ENCODE results near the gene TMEM43. TPM values are rescaled to one million over a fixed set of nuclear protein-coding genes. Genes with fewer than 3 reads are reported as not detected.

TMEM43 gene
- total and polyA plus RNA-seq, 2 of the 8 experiments (the other 6 are each of a cell fraction or from before 2014, with no cell fraction given), result 27.0 to 33.7 TPM

GRCh38 chr3:14096742-14097141 lies 28.1 kb upstream of the TMEM43 start (continued):
- TF ChIP-seq CHD7 (IDR thresholded peaks at IDR 0.05; ENCODE audit: insufficient replicate concordance, low read length), result no peak
- no peak for TF ChIP-seq SIRT6 (IDR thresholded peaks at IDR 0.05; ENCODE audit: low read length)
- no peak for TF ChIP-seq POLR2A (IDR thresholded peaks at IDR 0.05; ENCODE audit: control extremely low read depth in 1 of 2, low read depth in 2 of 2, low read length in 2 of 2)
- no peak for TF ChIP-seq PHF8 (conservative IDR thresholded peaks at IDR 0.05; ENCODE audit: low read depth, low read length)
- no peak for TF ChIP-seq TAF7 (optimal IDR thresholded peaks at IDR 0.05; ENCODE audit: borderline replicate concordance, low read depth, low read length)
- TF ChIP-seq CEBPB (IDR thresholded peaks at IDR 0.05; ENCODE audit: low read depth, low read length), result no peak
- TF ChIP-seq CREB1 (IDR thresholded peaks at IDR 0.05), result no peak
- TF ChIP-seq ATF2 (IDR thresholded peaks at IDR 0.05; ENCODE audit: low read length), result no peak
- TF ChIP-seq MAFK (IDR thresholded peaks at IDR 0.05; ENCODE audit: low read depth, low read length), result no peak
- no peak for TF ChIP-seq CHD2 (IDR thresholded peaks at IDR 0.05; ENCODE audit: low read length)
